C4-2B (cell line): ENCODE measurements around the gene PLEKHD1.

ENCODE experiments used
- CTCF ChIP-seq: fragments of 450-650 bp; conservative IDR thresholded peaks from 2 replicates; pipeline ENCODE4 v1.5.1; 2017; ENCODE audit warnings: mild to moderate bottlenecking
- ZFX ChIP-seq: fragments of 450-650 bp; IDR thresholded peaks from 2 replicates; pipeline ENCODE4 v1.6.1; 2017

- TF ChIP-seq CTCF (peak; percentile 21), ZFX (no peak)
Measured at GRCh38 chr14:69574954-69575295, 90.4 kb downstream of the PLEKHD1 start.
